Upper lobe of left lung (tissue), 6 donors: ENCODE measurements around the gene DLG3. TPM values are rescaled to one million over a fixed set of nuclear protein-coding genes. Genes with fewer than 3 reads are reported as not detected.
"Not testable (repeated sequence)": the region's sequence is repeated elsewhere in the genome, so short reads cannot be mapped to it uniquely, and the experiment has no call there.

Experiments used
- ATAC-seq, 2 donors: fragments of 200-7000 bp; cut with Tn5 transposase; one replicate each; pipeline ENCODE4 v1.9.1; 2022; ENCODE audit warnings: mild to moderate bottlenecking in 2 of 2, moderate library complexity in 2 of 2; ENCODE audit not compliant: low FRiP score in 2 of 2
- DNase-seq, 2 donors: peaks; one replicate each; pipeline ENCODE4 v3.0.0-alpha.2; 2019 to 2020
- H3K27ac ChIP-seq, 4 donors: fragments of 200-600 bp; sonication (generic); one replicate each; pipeline ENCODE4 v1.5.1; 2016 to 2019
- H3K27me3 ChIP-seq, 4 donors: fragments of 200-600 bp; sonication (generic); one replicate each; pipeline ENCODE4 v1.5.1; 2017 to 2019
- H3K36me3 ChIP-seq, 4 donors: fragments of 200-600 bp; sonication (generic); one replicate each; pipeline ENCODE4 v1.5.1; 2016 to 2019
- H3K4me1 ChIP-seq, 4 donors: fragments of 200-600 bp; sonication (generic); one replicate each; pipeline ENCODE4 v1.5.1; 2018 to 2019
- H3K4me3 ChIP-seq, 4 donors: fragments of 200-600 bp; sonication (generic); one replicate each; pipeline ENCODE4 v1.5.1; 2017 to 2019; ENCODE audit warnings: mild to moderate bottlenecking in 2 of 4, moderate library complexity in 1 of 4
- H3K9me3 ChIP-seq, 4 donors: fragments of 200-600 bp; sonication (generic); one replicate each; pipeline ENCODE4 v1.5.1; 2018 to 2019
- CTCF ChIP-seq, 6 experiments: fragments of 450-650 bp in 4 of 6; fragments of 200-600 bp in 2 of 6; sonication (generic) in 2 of 6; IDR thresholded peaks; one replicate each; pipeline ENCODE4 v1.5.1; 2016 to 2019; ENCODE audit warnings: antibody characterized with exemption in 6 of 6
- EP300 ChIP-seq, 4 donors: sonication (generic); formaldehyde crosslinking; IDR thresholded peaks; one replicate each; pipeline ENCODE4 v1.5.1; 2017; ENCODE audit warnings: antibody characterized with exemption in 4 of 4, control low read depth in 2 of 4
- POLR2A ChIP-seq, 4 donors: fragments of 450-650 bp; IDR thresholded peaks; one replicate each; pipeline ENCODE4 v1.5.1; 2016 to 2017; ENCODE audit warnings: antibody characterized with exemption in 4 of 4, mild to moderate bottlenecking in 2 of 4
- POLR2AphosphoS5 ChIP-seq, 2 donors: sonication (generic); formaldehyde crosslinking; IDR thresholded peaks; one replicate each; pipeline ENCODE4 v1.5.1; 2017; ENCODE audit warnings: antibody characterized with exemption in 2 of 2
- WGBS, 2 donors: methylation state at CpG; one replicate each; pipeline ENCODE4 v1.1.5; 2017 to 2018; 5-methylcytosine and 5-hydroxymethylcytosine counted together
- total RNA-seq, 6 donors: library from RNA; depleted of rRNA in 4 of 6; stranded (reverse); fragments of >200 nt in 4 of 6; gene quantifications; one replicate each; pipeline versions ENCODE4 v1.1.0 to v1.2.1, GENCODE V29; 2016 to 2021
- donor health status: DM: no; HTN: no; CAD: no; lungs with moderate emphysema.
- donor health status: DM: no; HTN: yes; CAD: no; lungs with severe emphysema.

The DLG3 gene
- total RNA-seq = 10 to 100 TPM; 11.2 to 29.9 (median 16.6) TPM

DNA sequence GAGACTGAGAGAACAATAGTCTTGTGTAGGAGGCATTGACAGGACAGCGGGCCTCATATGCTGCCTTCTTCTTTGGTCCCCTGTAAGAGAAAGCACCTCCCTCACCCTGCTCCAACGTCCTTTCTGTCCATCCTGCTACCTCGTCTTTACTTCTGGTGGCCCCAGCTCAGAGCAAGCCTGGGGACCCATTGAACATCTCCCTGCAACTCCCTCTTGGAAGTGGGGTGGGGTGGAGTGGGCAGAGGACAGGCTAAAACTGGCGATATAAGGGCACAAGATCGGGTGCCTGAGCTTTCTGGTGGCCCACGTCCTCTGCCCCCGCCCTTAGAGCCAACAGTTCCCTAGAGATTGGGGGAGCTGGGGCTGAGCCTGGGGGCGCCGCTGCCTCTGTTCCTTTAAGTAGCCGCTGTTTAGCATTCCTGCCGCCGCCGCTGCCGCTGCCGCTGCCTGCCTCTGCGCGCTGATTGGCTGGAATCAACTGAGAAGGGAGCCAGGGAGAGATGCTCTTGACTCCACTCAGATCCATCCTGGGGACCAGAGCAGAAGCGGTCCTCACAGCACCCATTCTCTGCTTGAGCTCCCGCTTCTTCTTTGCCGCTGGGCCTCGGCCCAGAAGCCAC, at the start of gene DLG3:
Gene DLG3 (plus strand): TSS at position 510 of the 620 bp plus-strand sequence. CDS start 367 bp downstream, outside the sequence.
- TF ChIP-seq POLR2A (IDR thresholded peaks at IDR 0.05) = no peak
- no peak for TF ChIP-seq CTCF (IDR thresholded peaks at IDR 0.05)
- no peak for TF ChIP-seq POLR2AphosphoS5 (IDR thresholded peaks at IDR 0.05)
- no peak for TF ChIP-seq EP300 (IDR thresholded peaks at IDR 0.05)
- Histone ChIP-seq H3K4me1 (peaks cover 0 to 8% (median 2%) of the 10 kb centered on the region in 4 donors), H3K27me3 (peaks cover 0 to 15% (median 4%) of the 10 kb centered on the region in 4 donors), H3K27ac (no peak within 1 kb of the TSS), H3K9me3 (no peaks in the 10 kb centered on the region), H3K4me3 (peak within 1 kb of the TSS in 2 of 4 donors; percentile 20 to 32), H3K36me3 (no peaks in the 10 kb centered on the region)
- ATAC-seq = peak in 1 of 2 donors; percentile 42
- 39 to 100% methylated on average over 1 to 21 of the region's 21 CpGs for WGBS, 2 donors
- peak in 1 of 2 donors; percentile 74 for DNase-seq

DNA sequence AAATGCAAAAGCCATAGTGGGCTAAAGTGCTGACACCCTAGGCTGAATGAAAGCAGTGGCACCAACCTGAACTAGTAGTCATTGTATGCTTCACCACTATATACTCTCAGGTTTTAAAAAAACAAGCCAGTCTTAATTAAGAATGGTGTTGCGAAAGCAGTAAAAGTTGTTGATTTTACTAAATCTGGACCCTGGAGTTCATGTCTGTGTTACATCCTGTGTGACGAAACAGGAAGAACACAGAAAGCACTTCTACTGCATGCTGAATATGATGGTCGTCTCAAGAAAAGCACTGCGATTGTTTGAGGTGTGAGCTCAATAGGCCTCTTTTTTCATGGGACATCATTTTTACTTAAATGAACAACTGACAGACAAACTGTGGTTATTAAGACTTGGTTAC, 45.7 kb upstream of the DLG3 start:
- ATAC-seq (no peak), DNase-seq (no peak)
- 32 to 50% methylated on average over 4 of the region's 4 CpGs for WGBS, 2 donors
- Histone ChIP-seq H3K36me3 (no peaks in the 10 kb centered on the region), H3K27me3 (no peaks in the 10 kb centered on the region), H3K9me3 (no peaks in the 10 kb centered on the region), H3K4me3 (no peak overlapping the region), H3K27ac (no peak overlapping the region), H3K4me1 (no peaks in the 10 kb centered on the region)
- TF ChIP-seq POLR2A (IDR thresholded peaks at IDR 0.05) (no peak), POLR2AphosphoS5 (IDR thresholded peaks at IDR 0.05) (no peak), CTCF (IDR thresholded peaks at IDR 0.05) (no peak), EP300 (IDR thresholded peaks at IDR 0.05) (no peak)

- not testable (repeated sequence) for H3K36me3 ChIP-seq, H3K4me3 ChIP-seq, H3K27me3 ChIP-seq, ATAC-seq, H3K27ac ChIP-seq, H3K9me3 ChIP-seq, DNase-seq, H3K4me1 ChIP-seq
- 100% methylated on average over 1 of the region's 3 CpGs for WGBS, 2 donors
Measured at GRCh38 chrX:70400181-70400580, 44.5 kb upstream of the DLG3 start.

DNA sequence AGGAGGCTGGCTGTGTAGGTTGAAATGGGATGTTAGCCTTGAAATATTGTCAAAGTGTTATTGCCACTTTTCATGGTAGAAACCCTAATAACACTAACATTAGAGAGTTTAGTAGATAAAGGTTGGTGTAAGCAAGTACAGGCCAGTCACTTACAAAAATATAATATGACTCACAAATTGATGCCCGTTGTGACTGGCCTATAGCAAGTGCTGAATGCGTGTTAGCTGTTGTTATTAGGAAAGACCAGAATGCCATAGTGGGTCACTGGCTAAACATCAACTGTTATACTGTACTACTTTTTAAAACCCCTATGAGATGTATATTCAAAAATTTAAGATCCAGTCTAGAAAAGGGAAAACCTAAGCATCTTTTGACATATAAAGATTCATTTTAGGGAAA, 41.9 kb upstream of the DLG3 start:
- DNase-seq (no peak), ATAC-seq (no peak)
- no peaks in the 10 kb centered on the region for H3K36me3 ChIP-seq
- WGBS, 2 donors = 63 to 79% methylated on average over 2 of the region's 2 CpGs
- no peaks in the 10 kb centered on the region for H3K4me1 ChIP-seq
- H3K4me3 ChIP-seq = no peak overlapping the region
- TF ChIP-seq POLR2AphosphoS5 (IDR thresholded peaks at IDR 0.05) (no peak), CTCF (IDR thresholded peaks at IDR 0.05) (no peak)
- no peak overlapping the region for H3K27ac ChIP-seq
- no peaks in the 10 kb centered on the region for H3K27me3 ChIP-seq
- H3K9me3 ChIP-seq = no peaks in the 10 kb centered on the region

- H3K4me1 ChIP-seq = no peaks in the 10 kb centered on the region
- H3K27ac ChIP-seq = no peak overlapping the region
- TF ChIP-seq EP300 (IDR thresholded peaks at IDR 0.05) (no peak), POLR2A (IDR thresholded peaks at IDR 0.05) (no peak), POLR2AphosphoS5 (IDR thresholded peaks at IDR 0.05) (no peak), CTCF (IDR thresholded peaks at IDR 0.05) (no peak)
- no peaks in the 10 kb centered on the region for H3K9me3 ChIP-seq
- WGBS, 2 donors = 50 to 80% methylated on average over 1 of the region's 1 CpG
- H3K4me3 ChIP-seq = no peak overlapping the region
- ATAC-seq (no peak), DNase-seq (no peak)
- H3K36me3 ChIP-seq = no peaks in the 10 kb centered on the region
- H3K27me3 ChIP-seq = no peaks in the 10 kb centered on the region
Measured at GRCh38 chrX:70405003-70405402, 39.6 kb upstream of the DLG3 start.
